IMR-90 (cell line): Measurements from ENCODE around the gene TRMO. TPM values are rescaled to one million over a fixed set of nuclear protein-coding genes. Genes with fewer than 3 reads are reported as not detected.

Experiments used
- ATAC-seq: fragments of 200-7000 bp; cut with Tn5 transposase; 2 replicates; pipeline ENCODE4 v1.9.1; 2020; ENCODE audit warnings: low read depth, mild to moderate bottlenecking, moderate library complexity
- BruUV-seq: library from RNA; stranded (reverse); fragments of 400-500 nt; replicated peaks from 2 replicates; lab custom pipeline; 2021; lab: Mats Ljungman, UMichigan
- CTCF ChIA-PET: fragments of 300-600 bp; formaldehyde crosslinking; extraction: SDS; loops from one replicate; lab custom pipeline; 2021; ENCODE audit warnings: antibody characterized with exemption; lab: Yijun Ruan, JAX
- POLR2A ChIA-PET: fragments of 300-600 bp; sonication (Branson Sonifier 250); formaldehyde crosslinking; loops from one replicate; lab custom pipeline; 2022; ENCODE audit warnings: antibody characterized with exemption; ENCODE audit not compliant: unreplicated experiment; lab: Charles Lee
- DNase-seq: peaks from one replicate; pipeline ENCODE4 v3.0.0; 2013
- H2AFZ ChIP-seq: replicated peaks from 2 replicates; pipeline ENCODE3; 2013; ENCODE audit warnings: low read length, mild to moderate bottlenecking; ENCODE audit not compliant: poor library complexity
- H2AK5ac ChIP-seq: 2 replicates; pipeline ENCODE4 v1.6.1; 2013; ENCODE audit warnings: low read depth, low read length, inconsistent platforms
- H2AK9ac ChIP-seq: replicated peaks from 2 replicates; pipeline ENCODE3; 2013; ENCODE audit warnings: mild to moderate bottlenecking, low read depth, low read length, moderate library complexity; ENCODE audit not compliant: poor library complexity
- H2BK120ac ChIP-seq: 2 replicates; pipeline ENCODE4 v1.6.1; 2013; ENCODE audit warnings: low read depth, low read length, inconsistent platforms
- H2BK15ac ChIP-seq: 3 replicates; pipeline ENCODE4 v1.6.1; 2013; ENCODE audit warnings: low read depth, low read length, inconsistent platforms
- H2BK20ac ChIP-seq: 2 replicates; pipeline ENCODE4 v1.6.1; 2013; ENCODE audit warnings: low read depth, mild to moderate bottlenecking, inconsistent platforms, low read length, moderate library complexity
- H2BK5ac ChIP-seq: 2 replicates; pipeline ENCODE4 v1.6.1; 2013; ENCODE audit warnings: mild to moderate bottlenecking, low read depth, low read length, inconsistent platforms; ENCODE audit not compliant: poor library complexity, severe bottlenecking
- H3K14ac ChIP-seq: replicated peaks from 2 replicates; pipeline ENCODE4 v1.6.1; 2013; ENCODE audit warnings: low read depth, low read length, inconsistent platforms
- H3K18ac ChIP-seq: 2 replicates; pipeline ENCODE4 v1.6.1; 2013; ENCODE audit warnings: low read depth, low read length, control low read depth
- H3K23ac ChIP-seq: 2 replicates; pipeline ENCODE4 v1.6.1; 2013; ENCODE audit warnings: low read depth, low read length, inconsistent platforms
- H3K27ac ChIP-seq: 2 replicates; pipeline ENCODE4 v1.5.1; 2013; ENCODE audit warnings: mild to moderate bottlenecking, control low read depth, low read length; ENCODE audit not compliant: insufficient read depth
- H3K27me3 ChIP-seq: 2 replicates; pipeline ENCODE4 v1.6.1; 2013; ENCODE audit warnings: low read length; ENCODE audit not compliant: control insufficient read depth, insufficient read depth
- H3K36me3 ChIP-seq: 2 replicates; pipeline ENCODE4 v1.6.1; 2013; ENCODE audit warnings: low read length, mixed read lengths; ENCODE audit not compliant: control insufficient read depth, insufficient read depth
- H3K4ac ChIP-seq: 2 replicates; pipeline ENCODE4 v1.6.1; 2013; ENCODE audit warnings: low read depth, low read length, inconsistent platforms
- H3K4me1 ChIP-seq: 2 replicates; pipeline ENCODE4 v1.6.1; 2013; ENCODE audit warnings: low read length, mixed read lengths; ENCODE audit not compliant: control insufficient read depth, insufficient read depth
- H3K4me2 ChIP-seq: 2 replicates; pipeline ENCODE4 v1.6.1; 2013; ENCODE audit warnings: low read depth, mild to moderate bottlenecking, control low read depth, low read length, moderate library complexity
- H3K4me3 ChIP-seq: 2 replicates; pipeline ENCODE4 v1.5.1; 2013; ENCODE audit warnings: low read depth, mild to moderate bottlenecking, control low read depth, low read length, moderate library complexity; ENCODE audit not compliant: insufficient read depth
- H3K56ac ChIP-seq: 2 replicates; pipeline ENCODE4 v1.6.1; 2013; ENCODE audit warnings: low read length, inconsistent platforms; ENCODE audit not compliant: insufficient read depth; ENCODE audit errors: extremely low read depth
- H3K79me1 ChIP-seq, 2 experiments: 2 replicates each; pipeline ENCODE4 v1.6.1; 2013; ENCODE audit warnings: low read length in 2 of 2, inconsistent platforms in 1 of 2, low read depth in 1 of 2
- H3K9ac ChIP-seq: 2 replicates; pipeline ENCODE4 v1.6.1; 2013; ENCODE audit warnings: low read depth, low read length, control low read depth
- H3K9me1 ChIP-seq: 2 replicates; pipeline ENCODE4 v1.6.1; 2013; ENCODE audit warnings: low read length, inconsistent platforms; ENCODE audit not compliant: insufficient read depth
- H3K9me3 ChIP-seq: 2 replicates; pipeline ENCODE4 v1.6.1; 2013; ENCODE audit warnings: low read length; ENCODE audit not compliant: control insufficient read depth, insufficient read depth
- H4K20me1 ChIP-seq: 2 replicates; pipeline ENCODE4 v1.6.1; 2013; ENCODE audit warnings: low read length, inconsistent platforms; ENCODE audit not compliant: insufficient read depth
- H4K5ac ChIP-seq: 2 replicates; pipeline ENCODE4 v1.6.1; 2013; ENCODE audit warnings: mild to moderate bottlenecking, low read depth, low read length, control low read depth
- H4K8ac ChIP-seq, 2 experiments: 2 replicates each; pipeline ENCODE4 v1.6.1; 2013; ENCODE audit warnings: low read depth in 2 of 2, low read length in 2 of 2, control low read depth in 1 of 2, inconsistent platforms in 1 of 2
- H4K91ac ChIP-seq: 2 replicates; pipeline ENCODE4 v1.6.1; 2013; ENCODE audit warnings: low read depth, low read length, inconsistent platforms; ENCODE audit not compliant: insufficient read depth
- CEBPB ChIP-seq: IDR thresholded peaks from 2 replicates; pipeline ENCODE4 v1.6.1; 2012; ENCODE audit warnings: low read depth, low read length, improper control_type of control experiment
- CTCF ChIP-seq: conservative IDR thresholded peaks from 2 replicates; pipeline ENCODE4 v1.5.1; 2012; ENCODE audit warnings: mild to moderate bottlenecking, low read depth, low read length, improper control_type of control experiment
- RAD21 ChIP-seq: IDR thresholded peaks from 2 replicates; pipeline ENCODE4 v1.6.1; 2012; ENCODE audit warnings: low read length, improper control_type of control experiment
- RCOR1 ChIP-seq: IDR thresholded peaks from 2 replicates; pipeline ENCODE4 v1.6.1; 2012; ENCODE audit warnings: mild to moderate bottlenecking, low read length, improper control_type of control experiment; ENCODE audit not compliant: insufficient replicate concordance
- USF2 ChIP-seq: fragments of 150-350 bp; IDR thresholded peaks from 2 replicates; pipeline ENCODE4 v1.6.1; 2017; ENCODE audit warnings: mild to moderate bottlenecking, antibody characterized with exemption, low read length, low read depth
- WGBS, 2 experiments: methylation state at CpG; one replicate each; pipeline versions ENCODE4 v1.1.5 to v1.1.7; 2013; ENCODE audit warnings: missing lambda C conversion rate in 2 of 2; ENCODE audit not compliant: insufficient read length in 1 of 2; ENCODE audit errors: extremely low coverage in 2 of 2; 5-methylcytosine and 5-hydroxymethylcytosine counted together
- dilution Hi-C: fragments of 300-500 bp; cut with HindIII; formaldehyde crosslinking; loops from one replicate; pipeline ENCODE4 v1.14.3; 2018; ENCODE audit warnings: low sequenced_read_pairs; ENCODE audit not compliant: unreplicated experiment
- in situ Hi-C: fragments of 300-500 bp; cut with MboI; formaldehyde crosslinking; loops from 3 replicates; pipeline ENCODE4 v1.14.3; 2019; ENCODE audit warnings: low sequenced_read_pairs, inconsistent platforms, mixed read lengths
- intact Hi-C: fragments of 100-400 bp; cut with micrococcal nuclease; formaldehyde crosslinking; loops from 2 replicates; pipeline ENCODE4 v1.10.0; 2022
- polyA plus RNA-seq, 3 experiments: library from polyadenylated mRNA; depleted of rRNA; stranded (reverse); fragments of >200 nt; gene quantifications; 2 replicates each; pipeline ENCODE4 v1.2.3, GENCODE V29; 2012; ENCODE audit warnings: low replicate concordance in 1 of 3
- total RNA-seq: library from RNA; depleted of rRNA; stranded (reverse); fragments of >200 nt; gene quantifications from 2 replicates; pipeline ENCODE4 v1.2.3, GENCODE V29; 2012

TRMO gene
- total and polyA plus RNA-seq, 2 of the 4 experiments (the other 2 are of a cell fraction): 10.2 to 19.9 TPM

GRCh38 chr9:97963232-97963631 is 40.9 kb upstream of the TRMO start:
- TF ChIP-seq RAD21 (no peak), RCOR1 (no peak), CEBPB (no peak), CTCF (no peak), USF2 (no peak)
- Histone ChIP-seq H3K9ac (no peak overlapping the region), H4K91ac (no peak overlapping the region), H3K9me1 (no peaks in the 10 kb centered on the region), H3K79me1 (no peaks in the 10 kb centered on the region), H2BK20ac (no peak overlapping the region), H4K8ac (no peak overlapping the region), H3K9me3 (no peaks in the 10 kb centered on the region), H3K27me3 (peaks cover 24% of the 10 kb centered on the region), H2AK5ac (no peak overlapping the region), H3K4me1 (peaks cover 6% of the 10 kb centered on the region), H4K5ac (no peak overlapping the region), H2BK5ac (no peak overlapping the region), H3K4me2 (no peak overlapping the region), H2AFZ (no peak overlapping the region), H2BK15ac (no peak overlapping the region), H2AK9ac (no peak overlapping the region), H3K4ac (no peak overlapping the region), H3K4me3 (no peak overlapping the region), H2BK120ac (no peak overlapping the region), H3K23ac (peak overlapping the region; percentile 34; the same call in 1 of the 2 replicates), H3K36me3 (no peaks in the 10 kb centered on the region), H3K14ac (no peak overlapping the region), H3K27ac (no peak overlapping the region), H3K18ac (no peak overlapping the region), H4K20me1 (no peaks in the 10 kb centered on the region), H3K56ac (no peak overlapping the region)
- no peak for DNase-seq
- POLR2A ChIA-PET: no interaction called here
- dilution Hi-C loops (no loop called here), in situ Hi-C loops (no loop called here), intact Hi-C loops (no loop called here)
- no TSS peak for BruUV-seq
- ATAC-seq: no peak
- CTCF ChIA-PET: no interaction called here
- no CpG with 5 or more reads among the region's 2 CpGs for WGBS, 2 experiments
